ENCODE measurements around the gene NRG4.
"Not testable (repeated sequence)": the region's sequence is repeated elsewhere in the genome, so short reads cannot be mapped to it uniquely, and the experiment has no call there.

Gene NRG4

DNA sequence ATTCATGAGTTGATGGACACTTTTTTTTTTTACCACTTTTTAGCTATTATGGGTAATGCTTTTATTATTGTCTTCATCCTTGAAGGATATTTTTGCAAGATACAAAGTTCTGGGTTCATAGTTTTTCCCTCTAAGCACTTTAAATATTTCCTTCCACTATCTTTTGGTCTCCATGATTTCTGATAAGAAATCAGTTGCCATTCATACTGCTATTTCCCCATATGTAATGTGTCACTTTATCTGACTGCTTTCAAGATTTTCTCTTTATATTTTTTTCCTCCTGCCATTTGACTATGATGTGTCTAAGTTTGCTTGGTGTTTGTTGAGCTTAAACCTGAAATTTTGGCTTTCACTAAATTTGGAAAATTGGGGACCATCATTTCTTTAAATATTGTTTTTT is 19.3 kb downstream of the NRG4 start:
- DNase-seq, result no peak

DNA sequence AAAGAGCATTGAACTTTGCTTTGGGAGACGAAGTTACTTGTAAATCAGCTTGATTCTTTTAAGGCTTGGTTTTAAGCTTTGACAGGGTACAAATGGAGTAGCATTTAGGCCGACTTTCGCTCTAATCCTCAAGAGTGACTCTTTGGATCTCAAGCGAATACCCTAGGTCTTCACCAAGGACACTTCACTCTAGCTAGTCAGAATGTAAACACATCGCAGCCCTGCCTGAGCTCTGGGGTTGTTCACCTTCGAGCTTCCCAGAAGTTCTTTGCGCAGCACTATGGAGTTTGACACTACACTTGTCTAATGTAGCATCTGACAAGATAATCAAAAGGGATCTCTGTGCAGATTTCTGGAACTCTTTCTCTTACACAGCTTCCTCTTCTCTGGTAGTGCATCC is 22.3 kb downstream of the NRG4 start:
- no peak for DNase-seq

DNA sequence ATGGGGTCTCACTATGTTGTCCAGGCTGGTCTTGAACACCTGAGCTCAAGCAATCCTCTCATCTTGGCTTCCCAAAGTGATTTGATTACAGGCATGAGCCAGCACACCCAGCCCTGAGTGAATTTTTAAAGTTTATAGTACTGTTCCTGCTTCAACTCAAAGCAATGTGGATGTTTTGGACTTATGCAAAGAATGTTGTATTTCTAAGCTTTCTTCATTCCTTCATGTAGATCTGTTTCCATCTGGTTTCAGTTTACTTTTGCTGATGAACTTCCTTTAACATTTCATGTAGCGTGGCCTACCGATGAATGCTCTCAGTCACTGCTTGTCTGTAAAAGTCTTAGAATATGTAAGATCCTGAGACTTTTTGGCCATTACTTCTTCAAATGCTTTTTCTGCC is 23.2 kb downstream of the NRG4 start:
- no peak for DNase-seq

DNA sequence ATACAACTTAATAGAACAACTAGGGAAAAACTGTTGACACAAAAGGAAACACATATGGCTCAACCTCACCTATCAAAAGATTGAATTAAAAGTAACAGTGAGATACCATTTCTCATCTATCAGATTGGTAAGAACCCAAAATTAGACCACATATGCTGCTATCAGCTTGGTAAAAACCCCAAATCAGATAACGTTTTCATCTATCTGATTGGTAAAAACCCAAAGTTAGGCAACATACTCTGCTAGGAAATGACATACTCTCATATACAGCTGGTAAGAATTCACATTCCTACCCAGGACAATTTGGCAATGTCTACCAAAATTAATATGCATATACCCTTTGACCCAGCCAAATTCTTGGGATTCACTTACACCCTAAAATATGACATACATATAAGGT is 26.3 kb downstream of the NRG4 start:
- DNase-seq, result no peak

DNA sequence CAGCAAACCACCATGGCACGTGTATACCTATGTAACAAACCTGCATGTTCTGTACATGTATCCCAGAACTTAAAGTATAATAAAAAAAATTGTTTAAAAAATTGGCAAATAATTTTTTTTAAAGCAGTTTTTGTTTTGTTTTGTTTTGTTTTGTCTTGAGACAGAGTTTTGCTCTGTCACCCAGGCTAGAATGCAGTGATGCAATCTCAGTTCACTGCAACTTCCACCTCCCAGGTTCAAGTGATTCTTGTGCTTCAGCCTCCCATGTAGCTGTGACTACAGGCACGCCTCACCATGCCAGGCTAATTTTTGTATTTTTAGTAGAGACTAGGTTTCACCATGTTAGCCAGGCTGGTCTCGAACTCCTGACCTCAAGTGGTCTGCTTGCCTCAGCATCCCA is 27.5 kb downstream of the NRG4 start:
- not testable (repeated sequence) for DNase-seq

DNA sequence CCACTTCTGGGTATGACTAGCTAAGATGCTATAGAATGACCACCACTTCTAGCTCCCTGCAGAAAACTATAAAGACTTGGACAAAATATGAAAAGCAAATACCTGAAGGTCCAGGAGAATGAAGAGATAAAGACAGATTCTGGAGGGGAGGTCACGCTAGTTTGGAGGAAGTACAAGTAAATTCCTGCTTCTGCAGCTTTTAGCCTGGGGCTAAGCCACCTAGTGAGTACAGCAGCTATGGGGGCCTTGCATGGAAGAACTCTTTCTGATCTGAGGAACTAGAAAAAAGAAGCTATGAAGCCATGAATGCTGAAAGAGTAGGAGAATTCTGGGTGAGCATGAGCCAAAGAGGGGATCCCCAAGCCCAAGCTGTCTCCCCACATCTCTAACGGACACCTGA is 29.8 kb downstream of the NRG4 start:
- DNase-seq, result no peak

DNA sequence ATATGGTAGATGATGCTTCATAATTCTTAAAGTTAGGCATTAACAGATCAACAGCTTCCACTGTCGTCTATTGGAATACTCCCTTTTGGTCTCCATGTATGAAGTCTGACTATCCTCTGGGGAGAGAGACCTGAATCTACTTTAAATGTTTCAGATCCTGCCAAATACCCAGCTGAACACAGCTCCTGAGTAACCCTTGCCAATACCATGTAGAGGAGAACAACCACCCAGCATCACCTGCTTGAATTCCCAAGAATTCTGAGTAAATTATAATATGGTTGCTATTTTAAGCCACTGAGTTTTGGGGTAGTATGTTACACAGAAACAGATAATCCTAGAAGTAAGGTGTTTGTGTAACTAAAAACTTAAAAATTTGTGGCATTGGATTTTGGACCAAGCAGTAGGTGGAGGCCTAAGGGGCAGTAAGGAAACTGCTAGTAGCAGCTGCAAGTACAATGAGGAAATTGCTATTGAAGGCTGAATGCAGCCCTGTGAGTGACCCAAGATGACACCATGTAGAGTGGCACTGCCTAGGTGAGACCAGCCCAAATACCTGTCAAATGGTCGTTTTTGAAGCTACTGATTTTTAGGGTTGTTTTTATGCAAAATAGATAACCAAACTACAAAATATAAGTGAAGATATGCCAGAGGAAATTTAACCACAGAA is 30.9 kb downstream of the NRG4 start:
- DNase-seq, result no peak

DNA sequence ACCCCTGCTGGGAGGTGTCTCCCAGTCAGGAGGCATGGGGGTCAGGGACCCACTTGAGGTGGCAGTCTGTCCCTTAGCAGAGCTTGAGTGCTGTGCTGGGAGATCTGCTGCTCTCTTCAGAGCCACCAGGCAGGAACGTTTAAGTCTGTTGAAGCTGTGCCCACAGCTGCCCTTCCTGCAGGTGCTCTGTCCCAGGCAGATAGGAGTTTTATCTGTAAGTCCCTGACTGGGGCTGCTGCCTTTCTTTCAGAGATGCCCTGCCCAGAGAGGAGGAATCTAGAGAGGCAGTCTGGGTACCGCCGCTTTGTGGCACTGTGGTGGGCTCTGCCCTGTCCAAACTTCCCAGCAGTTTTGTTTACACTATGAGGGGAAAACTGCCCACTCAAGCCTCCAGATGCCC is 35.5 kb downstream of the NRG4 start:
- DNase-seq, result not testable (repeated sequence)

DNA sequence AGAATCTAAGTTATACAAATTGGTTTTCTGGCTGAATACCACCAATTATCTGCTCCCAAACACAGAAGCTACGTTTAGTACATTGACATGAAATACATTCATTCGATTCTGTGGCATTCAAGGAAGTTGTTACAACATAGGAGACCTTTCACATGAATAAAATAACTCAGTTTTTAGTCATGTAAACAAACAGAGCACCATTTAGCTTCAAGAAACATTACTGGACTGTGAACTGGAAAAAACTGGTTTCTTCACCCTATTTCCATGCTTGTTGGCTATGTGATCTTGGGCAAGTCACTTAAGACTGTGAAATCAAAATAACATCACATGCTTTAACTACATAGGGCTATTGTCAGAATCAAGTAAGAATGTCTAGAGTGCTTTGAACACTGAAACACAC is 46.2 kb downstream of the NRG4 start:
- no peak for DNase-seq

DNA sequence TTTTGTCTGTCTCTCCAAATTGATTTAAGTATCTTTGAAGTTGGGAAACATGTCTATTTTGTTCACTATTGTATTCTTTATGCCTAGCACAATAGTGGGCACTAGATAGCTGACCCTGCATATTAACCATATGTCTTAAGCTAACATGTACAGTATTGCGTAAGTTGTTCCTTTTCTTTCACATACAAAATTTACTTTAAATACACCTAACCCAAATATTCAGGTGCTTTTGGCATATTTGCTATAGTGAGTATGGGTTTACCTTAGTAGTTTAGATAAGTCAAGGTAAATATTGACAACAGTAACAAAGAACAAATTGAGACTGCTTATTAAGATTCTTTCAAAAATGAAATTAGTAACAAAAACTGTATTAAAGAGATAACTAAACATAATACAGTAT is 50.9 kb downstream of the NRG4 start:
- no peak for DNase-seq

DNA sequence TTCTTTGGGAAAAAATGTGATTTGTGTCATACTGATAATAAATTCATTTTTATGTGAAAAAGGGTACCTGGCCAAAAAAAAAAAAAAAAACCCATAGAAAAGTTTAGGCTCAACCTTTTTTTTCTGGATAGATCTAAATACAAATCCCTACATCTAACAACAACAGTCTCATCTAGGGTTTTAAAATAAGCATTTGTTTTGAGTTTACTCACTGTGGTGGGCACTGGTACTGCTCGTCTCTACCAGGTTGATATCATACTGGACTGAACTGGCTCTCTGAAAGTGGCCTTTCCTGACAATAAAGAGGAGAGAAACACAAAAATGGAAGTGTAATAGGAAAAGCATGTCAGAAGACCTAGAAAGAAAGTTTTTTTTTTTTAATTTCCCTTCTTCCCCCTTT is 56.5 kb downstream of the NRG4 start:
- DNase-seq, result no peak

DNA sequence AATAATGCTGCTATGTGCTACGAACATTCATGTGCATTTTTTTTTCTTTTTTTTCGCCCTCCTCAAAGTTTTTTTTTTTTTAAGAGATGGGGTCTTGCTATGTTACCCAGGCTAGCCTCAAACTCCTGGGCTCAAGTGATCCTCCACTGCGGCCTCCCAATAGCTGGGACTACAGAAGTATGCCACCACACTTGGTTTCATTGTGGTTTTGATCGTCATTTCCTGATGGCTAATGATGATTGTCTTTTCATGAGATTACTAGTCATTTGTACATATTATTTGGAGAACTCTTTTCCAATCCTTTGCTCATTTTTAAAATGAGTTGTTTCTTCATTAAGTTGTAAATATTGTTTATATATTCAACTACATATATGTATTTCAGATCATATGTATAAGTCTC is 59.7 kb downstream of the NRG4 start:
- no peak for DNase-seq

DNA sequence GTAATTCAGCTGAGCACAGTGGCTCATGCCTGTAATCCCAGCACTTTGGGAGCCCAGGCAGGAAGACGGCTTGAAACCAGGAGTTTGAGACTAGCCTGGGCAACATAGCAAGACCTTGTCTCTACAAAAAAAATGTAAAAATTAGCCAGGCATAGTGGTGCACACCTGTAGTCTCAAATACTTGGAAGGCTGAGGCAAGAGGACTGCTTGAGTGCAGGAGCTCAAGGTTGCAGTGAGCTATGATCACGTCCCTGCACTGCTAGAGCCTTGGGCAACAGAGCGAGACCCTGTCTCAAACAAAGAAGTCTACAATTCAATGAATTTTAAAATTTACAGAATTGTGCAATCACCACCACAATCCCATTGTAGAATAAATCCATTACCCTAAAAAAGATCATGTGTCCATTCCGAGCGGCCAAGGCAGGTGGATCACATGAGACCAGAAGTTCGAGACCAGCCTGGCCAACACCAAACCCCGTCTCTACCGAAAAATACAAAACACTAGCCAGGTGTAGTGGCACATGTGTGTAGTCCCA is 63.4 kb downstream of the NRG4 start:
- no peak for DNase-seq

DNA sequence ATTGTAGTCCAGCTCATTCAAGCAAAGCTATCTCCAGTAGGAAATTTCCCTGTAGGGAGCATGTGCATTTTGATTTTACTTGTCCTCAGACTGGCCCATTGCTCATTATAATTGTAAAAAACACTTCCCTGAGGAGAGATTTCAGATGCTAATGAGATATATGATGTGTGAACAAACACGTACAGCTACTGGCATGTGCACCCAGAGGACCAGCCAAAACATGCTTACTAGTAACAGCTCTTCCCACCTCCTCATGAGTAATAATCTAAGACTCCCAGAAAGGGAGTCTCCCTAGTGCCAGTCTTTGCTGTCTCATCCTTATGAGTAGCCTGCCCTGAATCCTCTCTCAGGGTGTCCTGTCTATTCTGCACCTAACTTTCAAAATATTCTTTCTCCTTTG is 65.1 kb downstream of the NRG4 start:
- DNase-seq, result no peak

DNA sequence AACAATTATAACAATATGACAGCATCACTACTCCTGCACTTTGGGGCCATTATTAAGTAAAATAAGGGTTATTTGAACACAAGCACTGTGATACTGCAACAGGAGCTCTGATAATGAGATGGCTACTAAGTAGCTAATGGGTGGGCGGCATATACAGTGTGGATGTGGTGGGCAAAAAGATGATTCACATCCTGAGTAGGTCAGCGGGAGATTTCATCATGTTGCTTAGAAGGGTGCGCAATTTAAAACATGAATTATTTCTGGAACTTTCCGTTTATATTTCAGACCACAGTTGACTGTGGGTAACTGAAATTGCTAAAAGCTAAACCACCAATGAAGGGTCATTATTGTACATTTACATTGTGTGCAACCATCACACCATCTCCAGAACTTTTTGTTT is 66.3 kb downstream of the NRG4 start:
- no peak for DNase-seq

DNA sequence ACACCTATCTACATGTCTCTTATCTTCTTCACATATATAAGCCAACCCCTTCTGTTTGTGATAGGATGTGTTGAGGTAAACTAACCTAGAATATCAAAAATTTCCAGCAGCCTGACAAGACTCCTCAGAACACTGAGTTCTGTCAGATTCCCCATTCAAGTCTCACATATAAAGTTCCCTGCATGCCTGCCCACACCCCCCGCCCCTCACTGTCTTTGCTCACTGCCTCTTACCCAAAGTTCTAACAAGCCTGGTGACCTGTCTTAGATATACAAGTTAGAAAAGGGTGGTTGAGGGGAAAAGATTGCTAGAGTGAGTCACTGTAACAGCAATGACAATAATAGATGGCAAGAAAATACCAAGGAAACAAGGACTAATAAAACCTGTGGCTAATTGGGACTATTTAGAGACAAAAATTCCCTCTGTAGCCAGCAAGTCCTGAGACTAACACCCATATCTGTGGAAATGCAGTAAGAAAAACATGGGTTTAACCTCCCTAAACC is 68.5 kb downstream of the NRG4 start:
- DNase-seq, result no peak

DNA sequence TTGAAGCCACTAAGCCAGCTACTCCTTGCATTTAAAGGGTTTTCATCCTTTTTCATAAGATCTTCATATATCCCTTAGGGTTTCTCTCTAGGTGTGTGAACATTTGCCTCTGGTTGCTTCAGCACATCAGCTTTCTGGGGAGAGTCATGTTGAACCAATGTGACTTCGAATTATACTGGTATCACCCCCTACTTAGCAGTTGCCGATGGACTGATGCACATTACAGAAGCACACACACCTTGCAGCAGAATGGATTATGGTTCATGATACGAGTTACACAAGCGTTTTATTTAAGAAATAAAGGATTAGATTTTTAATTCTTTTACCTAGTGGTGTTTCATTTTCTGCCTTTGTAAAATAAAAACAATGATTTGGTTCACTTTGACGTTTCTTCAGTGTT is 69.0 kb downstream of the NRG4 start:
- DNase-seq, result no peak

DNA sequence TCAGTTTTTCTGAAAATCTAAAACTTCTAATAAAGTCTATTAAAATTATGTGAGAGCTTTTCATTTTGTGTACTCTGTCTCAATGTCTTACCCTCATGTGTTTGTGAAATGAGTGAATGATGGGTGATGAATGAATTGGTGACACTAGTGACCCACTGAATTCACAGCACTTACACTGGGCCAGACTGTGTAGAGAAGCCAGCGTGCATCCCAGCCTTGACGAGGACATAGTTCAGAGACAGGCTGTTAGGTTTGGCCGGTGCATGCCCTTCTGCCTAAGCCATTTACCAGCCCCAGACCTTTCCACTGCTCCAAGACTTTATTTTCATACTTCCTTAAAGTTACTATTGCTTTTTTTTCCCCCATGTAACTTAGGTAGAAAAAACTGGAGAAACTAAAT is 69.8 kb downstream of the NRG4 start:
- DNase-seq, result no peak

DNA sequence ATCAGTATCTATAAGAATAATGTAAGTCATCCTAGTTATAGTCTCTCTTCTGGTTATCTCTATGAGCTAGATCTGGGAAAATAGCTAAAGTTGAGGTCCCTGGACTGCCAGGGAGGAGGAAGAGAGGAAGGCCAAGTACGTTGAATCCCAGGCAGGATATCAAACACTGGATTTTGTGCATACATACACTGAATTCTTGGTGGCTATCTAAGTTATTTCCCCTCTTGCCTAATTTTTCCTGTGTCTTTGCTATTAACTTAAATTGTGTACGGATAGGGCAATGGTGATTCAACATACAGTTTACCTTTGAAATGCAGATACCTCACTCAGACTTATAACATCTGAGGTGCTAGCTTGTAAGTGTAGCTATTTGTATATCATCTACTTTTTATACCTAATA is 81.4 kb downstream of the NRG4 start:
- no peak for DNase-seq

DNA sequence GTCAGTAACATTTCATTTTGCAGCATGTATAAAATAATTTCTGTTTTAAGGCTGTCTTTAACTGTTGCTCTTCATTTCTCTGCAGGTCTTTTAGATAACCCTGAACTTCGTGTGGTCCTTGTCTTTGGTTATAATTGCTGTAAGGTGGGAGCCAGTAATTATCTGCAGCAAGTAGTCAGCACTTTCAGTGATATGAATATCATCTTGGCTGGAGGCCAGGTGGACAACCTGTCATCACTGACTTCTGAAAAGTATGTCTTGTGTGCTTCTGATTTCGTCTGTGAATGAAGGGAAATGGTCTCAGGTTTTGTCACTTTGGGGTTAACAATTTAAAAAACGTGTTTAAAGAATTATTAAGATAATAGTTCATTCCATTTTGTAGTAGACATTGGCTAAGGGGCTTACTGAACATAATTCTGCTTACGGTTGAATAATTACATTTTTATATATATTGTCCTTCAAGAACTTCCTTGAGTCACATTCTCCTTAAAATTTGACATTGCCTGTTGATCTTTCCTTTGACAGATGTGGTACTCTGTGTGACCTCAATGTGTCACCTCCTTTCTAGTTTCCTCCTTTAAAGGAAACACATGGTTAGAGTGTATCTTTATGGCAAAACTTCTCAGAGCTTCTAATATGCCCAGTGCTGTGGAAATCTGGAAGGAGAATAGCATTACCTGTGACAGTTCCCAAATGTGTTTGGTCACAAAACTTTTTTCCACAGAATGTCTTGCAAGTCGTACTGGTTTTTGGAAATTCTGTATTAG is 82.2 kb downstream of the NRG4 start:
- DNase-seq, result no peak

DNA sequence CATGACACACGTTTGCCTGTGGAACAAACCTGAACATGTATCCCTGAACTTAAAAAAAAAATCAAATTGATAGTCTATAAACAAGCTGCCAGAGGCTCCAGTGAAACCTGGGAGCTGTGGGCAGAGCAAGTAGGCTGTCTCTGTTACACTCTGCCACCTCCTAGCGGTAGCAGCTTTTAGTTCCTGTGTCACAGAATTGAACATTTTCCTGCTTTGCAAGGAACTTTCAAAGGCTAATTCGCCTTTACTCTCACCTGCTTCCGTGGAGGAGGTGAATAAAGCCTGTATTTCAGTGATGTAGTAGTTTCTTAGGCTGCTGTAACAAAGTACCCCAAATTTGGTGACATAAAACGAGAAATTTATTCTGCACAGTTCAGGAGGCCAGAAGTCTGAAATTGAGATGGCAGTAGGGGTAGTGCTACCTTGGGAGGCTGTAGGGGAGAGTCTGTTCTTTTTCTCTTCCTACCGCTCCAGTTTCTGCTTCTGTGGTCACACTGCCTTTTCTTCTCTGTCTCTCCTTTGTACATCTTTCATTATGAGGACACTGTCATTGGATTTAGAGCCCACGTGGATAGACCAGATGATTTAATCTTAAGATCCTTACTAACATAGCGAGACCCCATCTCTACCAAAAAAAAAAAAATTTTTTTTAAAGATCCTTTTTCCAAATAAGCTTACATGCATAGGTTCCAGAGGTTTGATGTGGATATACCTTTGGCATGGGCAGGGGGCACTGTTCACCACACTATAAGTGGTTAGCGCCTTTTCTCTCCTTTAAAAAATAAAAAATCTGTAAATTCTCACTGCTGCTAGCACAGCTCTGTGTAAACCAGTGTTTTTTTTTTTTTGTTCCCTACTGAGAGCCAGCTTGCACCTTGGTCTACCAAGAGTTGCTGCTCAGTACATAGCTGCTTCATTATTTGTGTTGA is 83.3 kb downstream of the NRG4 start:
- DNase-seq, result peak; percentile 2

DNA sequence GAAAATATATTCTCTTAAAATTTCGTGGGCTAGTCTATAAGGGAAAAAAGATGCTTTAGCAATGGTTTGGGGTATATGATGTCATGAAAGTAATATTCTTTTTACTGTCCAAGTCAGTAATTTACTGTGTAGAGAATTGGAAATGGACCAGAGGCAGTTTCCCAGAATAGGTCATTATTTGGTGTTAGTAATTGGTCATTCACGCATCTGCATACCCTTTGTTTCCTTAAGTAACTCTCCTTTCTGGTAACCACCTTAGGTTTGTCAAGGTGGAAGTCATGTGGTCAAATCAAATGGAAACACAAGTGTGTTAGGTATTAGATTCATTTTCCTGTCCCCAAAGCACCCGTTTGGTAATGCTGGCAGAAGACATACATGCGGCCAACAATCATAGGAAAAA is 84.6 kb downstream of the NRG4 start:
- no peak for DNase-seq

DNA sequence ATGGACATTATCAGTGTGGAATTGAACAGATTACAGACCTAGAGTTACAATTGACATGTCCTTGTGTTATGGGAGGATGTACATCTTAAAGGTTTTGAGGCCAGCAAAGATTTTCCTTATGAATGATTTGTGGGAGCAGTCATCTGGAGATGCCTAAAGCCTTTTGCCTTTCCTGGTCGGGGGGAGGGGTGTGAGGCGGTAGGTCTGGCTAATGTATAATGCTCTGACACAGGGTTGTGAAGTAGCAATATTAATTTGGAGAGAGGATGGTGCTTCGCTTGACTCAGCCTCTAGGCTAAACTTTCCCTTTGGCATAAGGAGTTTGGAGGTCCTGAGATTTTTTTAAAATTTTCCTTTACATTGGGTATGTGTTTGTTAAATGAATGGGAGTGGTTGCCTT is 85.3 kb downstream of the NRG4 start:
- DNase-seq, result no peak
